ENCODE results near the gene ABI3.

ABI3 gene

GRCh38 chr17:49249890-49250522 is 39.5 kb downstream of the ABI3 start:
- no peak for TF ChIP-seq CTCF (conservative IDR thresholded peaks at IDR 0.05; ENCODE audit: low read depth, low read length)
- H3K4me1 ChIP-seq (ENCODE audit: low read depth, poor library complexity, severe bottlenecking) = no peaks in the 10 kb centered on the region
- no peaks in the 10 kb centered on the region for H4K20me1 ChIP-seq (ENCODE audit: insufficient read depth)
- H3K4me3 ChIP-seq (IDR thresholded peaks at IDR 0.05; ENCODE audit: insufficient read depth, low read depth, low read length) = no peak overlapping the region
- H2AFZ ChIP-seq (ENCODE audit: low read depth) = no peak overlapping the region
- no peaks in the 10 kb centered on the region for H3K27me3 ChIP-seq (ENCODE audit: insufficient read depth, low read depth)
- H3K4me2 ChIP-seq = no peak overlapping the region
- H3K9ac ChIP-seq = no peak overlapping the region
- no peak overlapping the region for H3K27ac ChIP-seq
- no peaks in the 10 kb centered on the region for H3K36me3 ChIP-seq (ENCODE audit: insufficient read depth)
- H3K79me2 ChIP-seq (ENCODE audit: insufficient read depth, low read depth) = no peaks in the 10 kb centered on the region

GRCh38 chr17:49252148-49252695 is 41.7 kb downstream of the ABI3 start:
- no peaks in the 10 kb centered on the region for H3K4me1 ChIP-seq (ENCODE audit: low read depth, poor library complexity, severe bottlenecking)
- H3K79me2 ChIP-seq (ENCODE audit: insufficient read depth, low read depth) = no peaks in the 10 kb centered on the region
- no peaks in the 10 kb centered on the region for H3K27me3 ChIP-seq (ENCODE audit: insufficient read depth, low read depth)
- H3K9ac ChIP-seq = no peak overlapping the region
- H3K4me2 ChIP-seq = no peak overlapping the region
- H2AFZ ChIP-seq (ENCODE audit: low read depth) = no peak overlapping the region
- H4K20me1 ChIP-seq (ENCODE audit: insufficient read depth) = no peaks in the 10 kb centered on the region
- TF ChIP-seq CTCF (conservative IDR thresholded peaks at IDR 0.05; ENCODE audit: low read depth, low read length) = no peak
- H3K4me3 ChIP-seq (IDR thresholded peaks at IDR 0.05; ENCODE audit: insufficient read depth, low read depth, low read length) = no peak overlapping the region
- H3K27ac ChIP-seq = no peak overlapping the region
- no peaks in the 10 kb centered on the region for H3K36me3 ChIP-seq (ENCODE audit: insufficient read depth)

GRCh38 chr17:49254066-49254465 is 43.6 kb downstream of the ABI3 start:
- Histone ChIP-seq H3K9ac (no peak overlapping the region), H3K36me3 (ENCODE audit: insufficient read depth) (no peaks in the 10 kb centered on the region), H2AFZ (ENCODE audit: low read depth) (no peak overlapping the region), H3K79me2 (ENCODE audit: insufficient read depth, low read depth) (no peaks in the 10 kb centered on the region), H3K27ac (no peak overlapping the region), H3K4me2 (no peak overlapping the region), H4K20me1 (ENCODE audit: insufficient read depth) (no peaks in the 10 kb centered on the region), H3K27me3 (ENCODE audit: insufficient read depth, low read depth) (no peaks in the 10 kb centered on the region), H3K4me3 (IDR thresholded peaks at IDR 0.05; ENCODE audit: insufficient read depth, low read depth, low read length) (no peak overlapping the region), H3K4me1 (ENCODE audit: low read depth, poor library complexity, severe bottlenecking) (no peaks in the 10 kb centered on the region)
- no peak for TF ChIP-seq CTCF (conservative IDR thresholded peaks at IDR 0.05; ENCODE audit: low read depth, low read length)

- no peak overlapping the region for H3K9ac ChIP-seq
- no peaks in the 10 kb centered on the region for H3K27me3 ChIP-seq (ENCODE audit: insufficient read depth, low read depth)
- no peak for TF ChIP-seq CTCF (conservative IDR thresholded peaks at IDR 0.05; ENCODE audit: low read depth, low read length)
- H3K79me2 ChIP-seq (ENCODE audit: insufficient read depth, low read depth) = no peaks in the 10 kb centered on the region
- H3K27ac ChIP-seq = no peak overlapping the region
- no peak overlapping the region for H2AFZ ChIP-seq (ENCODE audit: low read depth)
- no peak overlapping the region for H3K4me2 ChIP-seq
- H4K20me1 ChIP-seq (ENCODE audit: insufficient read depth) = no peaks in the 10 kb centered on the region
- H3K36me3 ChIP-seq (ENCODE audit: insufficient read depth) = no peaks in the 10 kb centered on the region
- H3K4me1 ChIP-seq (ENCODE audit: low read depth, poor library complexity, severe bottlenecking) = no peaks in the 10 kb centered on the region
- no peak overlapping the region for H3K4me3 ChIP-seq (IDR thresholded peaks at IDR 0.05; ENCODE audit: insufficient read depth, low read depth, low read length)
Measured at GRCh38 chr17:49255125-49255524, 44.6 kb downstream of the ABI3 start.

Measured in KMS-11 (cell line).